Fibroblast of mammary gland (primary cell): ENCODE results near the gene LRRC28.
A peak's percentile ranks its signal among the peaks of the same experiment; 100 is the strongest.

Experiments
- DNase-seq: peaks from one replicate; pipeline ENCODE4 v3.0.0-alpha.2; 2010; ENCODE audit warnings: low read depth
- H3K4me3 ChIP-seq: 2 replicates; pipeline ENCODE4 v1.5.1; 2011; ENCODE audit warnings: low read depth, mild to moderate bottlenecking, low read length, moderate library complexity; ENCODE audit not compliant: control insufficient read depth
- TF ChIP-seq, protein P1 (sequence below): conservative IDR thresholded peaks from 2 replicates; pipeline ENCODE4 v1.5.1; 2011; ENCODE audit warnings: low read depth, low read length, inconsistent platforms; ENCODE audit not compliant: control insufficient read depth, insufficient read depth

LRRC28 gene

DNA sequence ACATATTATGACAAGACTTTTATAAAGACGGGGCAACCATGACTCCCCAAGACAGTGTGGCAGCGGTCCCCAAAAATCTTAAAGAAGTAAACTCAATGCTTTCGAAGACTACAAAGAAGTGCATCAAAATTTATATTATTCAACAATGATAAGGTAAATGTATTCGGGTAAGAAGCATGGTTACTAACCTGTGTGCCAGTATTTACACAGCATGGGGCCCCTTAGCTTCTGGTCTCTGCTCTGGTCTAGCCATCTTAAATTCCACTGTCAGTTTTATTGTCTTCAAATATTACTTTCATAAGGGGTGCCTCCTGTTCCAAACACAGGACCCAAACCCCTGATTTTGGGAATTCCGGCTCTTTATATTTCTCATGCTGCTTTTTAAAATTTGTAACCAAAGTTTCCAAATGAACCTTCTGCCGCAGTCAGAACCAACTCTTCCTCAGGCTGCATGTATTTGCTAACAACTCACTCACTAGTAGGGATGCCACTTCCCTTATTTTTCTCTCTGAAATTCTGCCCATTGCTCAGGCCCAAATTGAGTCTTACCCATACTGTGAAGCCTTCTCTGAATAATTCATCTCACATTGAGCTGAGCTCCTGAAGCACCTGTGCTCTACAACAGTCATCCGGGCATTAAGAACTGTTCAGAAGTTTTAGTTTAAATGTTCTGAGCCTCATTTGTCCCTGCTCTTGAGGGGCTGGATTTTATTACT, 3.1 kb upstream of the LRRC28 start:
- DNase-seq, result no peak
- peak overlapping the region; percentile 82 for H3K4me3 ChIP-seq
- TF ChIP-seq, protein P1, sequence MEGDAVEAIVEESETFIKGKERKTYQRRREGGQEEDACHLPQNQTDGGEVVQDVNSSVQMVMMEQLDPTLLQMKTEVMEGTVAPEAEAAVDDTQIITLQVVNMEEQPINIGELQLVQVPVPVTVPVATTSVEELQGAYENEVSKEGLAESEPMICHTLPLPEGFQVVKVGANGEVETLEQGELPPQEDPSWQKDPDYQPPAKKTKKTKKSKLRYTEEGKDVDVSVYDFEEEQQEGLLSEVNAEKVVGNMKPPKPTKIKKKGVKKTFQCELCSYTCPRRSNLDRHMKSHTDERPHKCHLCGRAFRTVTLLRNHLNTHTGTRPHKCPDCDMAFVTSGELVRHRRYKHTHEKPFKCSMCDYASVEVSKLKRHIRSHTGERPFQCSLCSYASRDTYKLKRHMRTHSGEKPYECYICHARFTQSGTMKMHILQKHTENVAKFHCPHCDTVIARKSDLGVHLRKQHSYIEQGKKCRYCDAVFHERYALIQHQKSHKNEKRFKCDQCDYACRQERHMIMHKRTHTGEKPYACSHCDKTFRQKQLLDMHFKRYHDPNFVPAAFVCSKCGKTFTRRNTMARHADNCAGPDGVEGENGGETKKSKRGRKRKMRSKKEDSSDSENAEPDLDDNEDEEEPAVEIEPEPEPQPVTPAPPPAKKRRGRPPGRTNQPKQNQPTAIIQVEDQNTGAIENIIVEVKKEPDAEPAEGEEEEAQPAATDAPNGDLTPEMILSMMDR, result no peak

DNA sequence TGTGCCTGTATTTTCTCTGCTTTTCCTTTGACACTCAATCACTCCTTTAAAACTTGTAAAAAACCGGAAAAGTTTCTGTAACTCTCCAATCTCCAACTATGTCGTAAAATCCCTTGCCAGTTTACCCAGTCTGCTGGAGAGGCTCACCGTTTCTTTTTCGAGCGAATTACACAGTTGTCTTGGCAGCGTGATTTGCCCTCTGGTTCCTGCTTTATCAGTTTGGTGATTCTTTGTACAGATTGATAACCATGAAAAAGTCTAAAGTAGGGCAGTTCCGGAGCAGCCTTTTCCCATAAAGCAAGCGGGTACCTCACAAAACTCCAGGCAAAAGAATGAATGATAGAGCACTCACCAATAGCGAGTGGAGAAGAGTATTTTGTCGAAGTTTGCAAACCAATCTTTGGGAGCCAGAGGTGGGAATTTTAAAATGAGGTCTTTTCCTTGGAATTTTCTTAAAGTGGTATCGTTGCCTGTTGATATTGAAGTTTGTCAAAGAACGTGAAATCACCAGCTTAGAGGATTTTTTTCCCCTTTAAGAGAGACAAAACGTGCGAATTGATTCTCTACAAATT, 1.9 kb upstream of the LRRC28 start, which contains the start of gene TTC23:
Gene TTC23, minus strand, starts transcription at position 312 of the 572 bp plus-strand sequence. CDS start 20,869 bp downstream, outside the sequence.
- DNase-seq, result peak; percentile 90
- H3K4me3 ChIP-seq, result peak within 1 kb of the TSS; percentile 82
- TF ChIP-seq, protein P1, result no peak

DNA sequence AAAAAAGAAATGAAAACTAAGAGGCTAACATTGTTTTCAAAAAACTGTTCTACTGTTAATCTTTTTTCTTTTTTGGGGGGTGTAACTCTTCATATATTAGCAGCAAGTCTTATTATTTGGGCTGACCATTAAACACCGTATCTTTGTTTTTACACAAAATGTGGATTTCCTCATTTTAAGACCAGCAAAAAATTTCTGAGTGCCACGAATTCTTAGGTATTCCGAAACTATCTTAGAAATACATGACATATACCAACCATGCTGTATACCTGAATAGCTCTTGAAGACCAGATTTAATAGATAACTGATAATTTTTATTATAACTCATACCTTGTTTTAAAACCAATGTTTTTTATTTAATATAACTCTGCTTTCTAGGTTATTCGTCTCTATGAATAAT, 1.3 kb upstream of the LRRC28 start:
- H3K4me3 ChIP-seq, result peak overlapping the region; percentile 82

DNA sequence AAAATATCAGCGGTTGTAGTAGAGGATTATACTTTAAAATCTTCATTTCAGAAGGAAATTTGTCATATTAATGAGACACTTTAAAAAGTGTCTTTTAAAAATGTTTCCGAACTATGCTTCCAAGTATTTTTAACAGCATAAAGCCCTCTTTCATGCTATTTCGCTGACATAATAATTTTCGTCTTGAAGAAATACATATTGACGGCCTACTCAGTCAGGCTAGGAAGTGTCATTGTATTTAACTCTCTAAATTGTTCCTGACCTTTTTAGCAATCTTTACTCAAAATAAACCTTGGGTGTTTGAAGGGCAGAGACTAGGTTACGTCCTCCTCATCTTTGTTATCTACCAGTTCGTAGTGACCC, 806 bp upstream of the LRRC28 start:
- TF ChIP-seq, protein P1, result no peak
- DNase-seq, result no peak
- peak overlapping the region; percentile 82 for H3K4me3 ChIP-seq

More for the DNA sequence above, 1.3 kb upstream of the LRRC28 start:
- no peak for DNase-seq
- TF ChIP-seq, protein P1, result no peak

DNA sequence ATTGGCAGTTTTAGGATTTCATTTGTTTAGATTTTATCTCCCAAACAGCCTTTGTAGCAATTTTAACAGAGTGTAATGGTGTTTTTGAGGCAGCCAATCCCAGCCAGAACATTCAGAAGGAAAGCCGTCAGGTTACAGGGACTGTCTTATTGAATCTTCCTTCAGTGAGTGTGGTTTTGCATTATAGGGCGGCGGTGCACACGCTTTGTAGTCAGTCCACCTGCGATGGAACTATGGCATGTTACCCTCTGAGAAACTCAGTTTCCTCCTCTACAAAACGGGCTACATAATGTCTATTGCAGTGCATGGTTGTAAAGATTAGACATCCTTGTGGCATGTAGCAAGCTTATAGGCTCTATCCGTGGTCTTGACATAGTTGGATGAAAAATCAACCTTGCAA, 1.0 kb downstream of the LRRC28 start:
- H3K4me3 ChIP-seq, result peak overlapping the region; percentile 72
- no peak for DNase-seq
- TF ChIP-seq, protein P1, result no peak

DNA sequence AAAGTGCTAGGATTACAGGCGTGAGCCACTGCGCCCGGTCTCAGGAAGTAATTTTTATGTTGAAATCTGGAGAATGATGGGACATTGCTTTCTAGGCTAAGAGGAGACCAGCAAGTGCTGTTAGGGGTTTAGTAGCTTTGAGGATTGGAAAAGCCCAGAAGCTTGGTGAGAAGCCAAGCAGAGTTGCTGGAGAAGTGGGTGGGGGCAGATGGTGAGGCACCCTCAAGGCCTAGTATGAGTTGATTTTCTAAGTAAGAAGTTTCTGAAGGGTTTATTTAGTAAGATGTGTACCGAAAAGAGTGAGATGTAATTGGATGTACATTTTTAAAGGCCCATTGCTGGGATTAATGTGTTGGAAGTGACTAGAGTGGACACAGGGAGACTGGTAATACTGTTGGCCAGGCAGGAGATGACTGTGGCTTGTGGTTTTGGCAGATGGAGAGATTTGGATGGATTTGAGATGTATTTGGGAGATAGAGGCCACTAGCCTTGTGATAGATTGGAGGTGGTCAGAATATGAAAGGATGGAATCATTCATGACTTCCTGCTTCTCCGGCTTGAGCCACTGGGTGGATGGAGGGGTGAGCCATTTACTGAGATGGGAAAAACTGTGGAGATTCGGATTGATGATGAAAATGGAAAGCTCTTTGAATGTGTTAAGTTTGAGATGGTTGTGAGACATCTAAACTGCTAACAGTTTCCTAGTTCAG, 2.3 kb downstream of the LRRC28 start:
- DNase-seq, result peak; percentile 88
- TF ChIP-seq, protein P1, result peak; percentile 10
- no peak overlapping the region for H3K4me3 ChIP-seq
